ENCODE data around the gene COLEC12.

Gene COLEC12

DNA sequence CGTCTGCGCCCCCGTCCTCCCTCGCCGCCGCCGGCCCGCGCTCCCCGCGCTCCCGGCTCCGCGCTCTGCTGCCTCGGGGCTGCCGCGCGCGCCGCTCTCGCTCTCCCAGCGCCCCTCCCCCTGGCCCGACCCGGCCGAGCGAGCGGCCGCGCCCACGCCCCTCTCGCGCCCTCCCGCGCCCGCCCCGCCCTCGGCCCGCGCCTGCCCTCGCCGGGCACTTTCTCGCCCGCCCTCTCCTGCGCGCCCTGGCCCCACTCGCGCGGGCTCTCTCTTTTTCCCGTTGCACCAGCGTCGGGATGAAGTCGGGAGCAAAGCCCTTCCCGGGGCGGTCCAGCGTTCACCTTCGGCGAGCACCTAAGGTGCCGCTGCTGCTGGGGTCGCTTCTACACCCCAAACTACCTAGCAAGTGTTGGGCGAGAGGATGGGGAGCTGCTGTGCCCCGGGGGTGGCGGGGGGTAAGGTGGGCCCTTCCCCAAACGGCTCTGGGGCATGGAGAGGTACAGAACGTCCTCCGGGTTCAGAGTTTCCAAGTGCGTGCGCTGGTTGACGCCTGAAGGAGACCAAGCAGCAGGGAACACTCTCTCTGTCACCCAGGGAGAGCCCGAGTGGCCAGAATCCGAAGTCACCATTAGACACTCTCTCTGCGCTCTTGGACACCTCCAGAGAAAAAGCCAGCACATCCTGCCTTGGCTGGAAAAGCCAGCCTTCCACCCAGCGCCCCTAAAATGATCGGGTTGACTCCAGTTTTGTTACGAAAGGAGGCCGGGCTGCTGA, at the start of gene COLEC12:
TSS of gene COLEC12 (minus strand) at position 70 of the 774 bp plus-strand sequence. CDS start 187 bp downstream, outside the sequence.
- H3K9ac ChIP-seq (ENCODE audit: low read depth, low read length, poor library complexity, severe bottlenecking) = no peak within 1 kb of the TSS
- TF ChIP-seq, protein P1, sequence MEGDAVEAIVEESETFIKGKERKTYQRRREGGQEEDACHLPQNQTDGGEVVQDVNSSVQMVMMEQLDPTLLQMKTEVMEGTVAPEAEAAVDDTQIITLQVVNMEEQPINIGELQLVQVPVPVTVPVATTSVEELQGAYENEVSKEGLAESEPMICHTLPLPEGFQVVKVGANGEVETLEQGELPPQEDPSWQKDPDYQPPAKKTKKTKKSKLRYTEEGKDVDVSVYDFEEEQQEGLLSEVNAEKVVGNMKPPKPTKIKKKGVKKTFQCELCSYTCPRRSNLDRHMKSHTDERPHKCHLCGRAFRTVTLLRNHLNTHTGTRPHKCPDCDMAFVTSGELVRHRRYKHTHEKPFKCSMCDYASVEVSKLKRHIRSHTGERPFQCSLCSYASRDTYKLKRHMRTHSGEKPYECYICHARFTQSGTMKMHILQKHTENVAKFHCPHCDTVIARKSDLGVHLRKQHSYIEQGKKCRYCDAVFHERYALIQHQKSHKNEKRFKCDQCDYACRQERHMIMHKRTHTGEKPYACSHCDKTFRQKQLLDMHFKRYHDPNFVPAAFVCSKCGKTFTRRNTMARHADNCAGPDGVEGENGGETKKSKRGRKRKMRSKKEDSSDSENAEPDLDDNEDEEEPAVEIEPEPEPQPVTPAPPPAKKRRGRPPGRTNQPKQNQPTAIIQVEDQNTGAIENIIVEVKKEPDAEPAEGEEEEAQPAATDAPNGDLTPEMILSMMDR (conservative IDR thresholded peaks at IDR 0.05; ENCODE audit: low read length) = no peak
- no peak for TF ChIP-seq EZH2phosphoT487 (IDR thresholded peaks at IDR 0.05; ENCODE audit: borderline replicate concordance)
- no peaks in the 10 kb centered on the region for H4K20me1 ChIP-seq (ENCODE audit: insufficient read depth, low read length, poor library complexity, severe bottlenecking)
- no peaks in the 10 kb centered on the region for H3K9me2 ChIP-seq (replicated peaks; ENCODE audit: low read depth, low read length)
- H3K4me3 ChIP-seq (ENCODE audit: low read length, poor library complexity, severe bottlenecking) = no peak within 1 kb of the TSS
- H3K4me2 ChIP-seq (ENCODE audit: low read depth, low read length, poor library complexity, severe bottlenecking) = no peak within 1 kb of the TSS
- no peaks in the 10 kb centered on the region for H3K27me3 ChIP-seq (ENCODE audit: insufficient read depth, low read length, poor library complexity, severe bottlenecking)
- no peaks in the 10 kb centered on the region for H3K36me3 ChIP-seq (ENCODE audit: insufficient read depth, low read length)
- H3K4me1 ChIP-seq (ENCODE audit: insufficient read depth, low read length, poor library complexity, severe bottlenecking) = no peaks in the 10 kb centered on the region
- no peak within 1 kb of the TSS for H2AFZ ChIP-seq (ENCODE audit: low read length)
- no peaks in the 10 kb centered on the region for H3F3A ChIP-seq (ENCODE audit: low read depth)
- peaks cover 6% of the 10 kb centered on the region; the same call in 1 of the 2 replicates for H3K9me3 ChIP-seq (ENCODE audit: insufficient read depth, low read depth, low read length)
- H3K79me2 ChIP-seq (ENCODE audit: insufficient read depth, low read length) = no peaks in the 10 kb centered on the region

DNA sequence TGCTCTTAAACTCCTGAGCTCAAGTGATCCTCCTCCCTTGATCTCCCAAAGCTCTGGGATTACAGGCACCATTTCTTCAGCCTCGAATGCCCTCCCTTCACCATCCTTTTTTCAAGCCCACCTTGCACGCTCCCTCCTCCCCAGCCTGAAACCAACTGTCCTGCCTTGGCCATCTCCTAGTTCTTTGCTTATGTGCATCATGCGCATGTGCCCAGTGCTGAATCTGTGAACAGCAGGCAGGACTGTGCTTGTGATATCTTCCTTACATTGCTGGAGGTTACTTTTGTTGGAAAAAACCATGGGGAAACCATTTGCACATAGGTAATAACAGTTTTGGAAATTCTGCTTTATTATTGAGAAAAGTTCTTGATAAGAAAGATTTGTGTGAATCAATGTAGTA, 49.5 kb upstream of the COLEC12 start:
- TF ChIP-seq, protein P1 (conservative IDR thresholded peaks at IDR 0.05; ENCODE audit: low read length) = no peak
- no peak for TF ChIP-seq EZH2phosphoT487 (IDR thresholded peaks at IDR 0.05; ENCODE audit: borderline replicate concordance)
- no peaks in the 10 kb centered on the region for H3F3A ChIP-seq (ENCODE audit: low read depth)
- no peaks in the 10 kb centered on the region for H4K20me1 ChIP-seq (ENCODE audit: insufficient read depth, low read length, poor library complexity, severe bottlenecking)
- H3K9ac ChIP-seq (ENCODE audit: low read depth, low read length, poor library complexity, severe bottlenecking) = no peak overlapping the region
- H3K9me2 ChIP-seq (replicated peaks; ENCODE audit: low read depth, low read length) = no peaks in the 10 kb centered on the region
- no peaks in the 10 kb centered on the region for H3K36me3 ChIP-seq (ENCODE audit: insufficient read depth, low read length)
- no peaks in the 10 kb centered on the region for H3K79me2 ChIP-seq (ENCODE audit: insufficient read depth, low read length)
- no peak overlapping the region for H2AFZ ChIP-seq (ENCODE audit: low read length)
- H3K9me3 ChIP-seq (ENCODE audit: insufficient read depth, low read depth, low read length) = peaks cover 12% of the 10 kb centered on the region; the same call in 1 of the 2 replicates
- H3K27me3 ChIP-seq (ENCODE audit: insufficient read depth, low read length, poor library complexity, severe bottlenecking) = no peaks in the 10 kb centered on the region
- no peak overlapping the region for H3K4me3 ChIP-seq (ENCODE audit: low read length, poor library complexity, severe bottlenecking)
- no peaks in the 10 kb centered on the region for H3K4me1 ChIP-seq (ENCODE audit: insufficient read depth, low read length, poor library complexity, severe bottlenecking)
- H3K4me2 ChIP-seq (ENCODE audit: low read depth, low read length, poor library complexity, severe bottlenecking) = no peak overlapping the region

DNA sequence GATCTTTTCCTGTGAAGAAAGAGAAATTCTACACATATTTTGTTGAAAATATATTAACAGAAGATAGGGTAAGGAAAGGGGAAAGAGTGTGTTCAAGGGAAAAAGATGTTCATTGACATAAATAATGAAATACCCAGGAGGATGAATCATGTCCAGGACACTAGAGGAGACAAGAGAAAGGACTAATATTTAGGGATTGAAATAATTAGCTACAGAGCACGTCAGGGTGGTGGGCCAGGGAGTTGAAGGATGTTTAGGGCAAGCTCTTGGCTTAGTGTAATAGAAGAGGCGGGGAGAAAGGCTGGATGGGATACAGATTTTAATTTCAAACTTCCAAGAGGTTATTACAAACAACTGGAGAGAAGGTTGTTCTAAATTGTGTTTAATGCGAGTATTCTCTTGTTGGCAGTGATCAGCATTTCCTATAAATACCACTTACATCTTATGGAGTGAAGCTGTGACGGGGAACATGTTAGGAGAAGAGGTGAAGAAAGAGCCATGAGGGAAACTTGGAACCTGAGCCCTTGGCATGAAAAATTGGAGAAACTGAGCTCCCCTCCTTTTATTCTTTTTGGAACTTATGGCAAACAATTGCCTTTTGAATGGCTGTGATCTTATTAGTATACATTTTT, 43.1 kb upstream of the COLEC12 start:
- TF ChIP-seq EZH2phosphoT487 (IDR thresholded peaks at IDR 0.05; ENCODE audit: borderline replicate concordance) = no peak
- TF ChIP-seq, protein P1 (conservative IDR thresholded peaks at IDR 0.05; ENCODE audit: low read length) = no peak
- no peaks in the 10 kb centered on the region for H4K20me1 ChIP-seq (ENCODE audit: insufficient read depth, low read length, poor library complexity, severe bottlenecking)
- no peak overlapping the region for H3K4me3 ChIP-seq (ENCODE audit: low read length, poor library complexity, severe bottlenecking)
- no peak overlapping the region for H3K4me2 ChIP-seq (ENCODE audit: low read depth, low read length, poor library complexity, severe bottlenecking)
- no peak overlapping the region for H2AFZ ChIP-seq (ENCODE audit: low read length)
- no peaks in the 10 kb centered on the region for H3F3A ChIP-seq (ENCODE audit: low read depth)
- no peak overlapping the region for H3K9ac ChIP-seq (ENCODE audit: low read depth, low read length, poor library complexity, severe bottlenecking)
- H3K4me1 ChIP-seq (ENCODE audit: insufficient read depth, low read length, poor library complexity, severe bottlenecking) = no peaks in the 10 kb centered on the region
- no peaks in the 10 kb centered on the region for H3K9me2 ChIP-seq (replicated peaks; ENCODE audit: low read depth, low read length)
- H3K9me3 ChIP-seq (ENCODE audit: insufficient read depth, low read depth, low read length) = peaks cover 13% of the 10 kb centered on the region; the same call in 1 of the 2 replicates
- no peaks in the 10 kb centered on the region for H3K27me3 ChIP-seq (ENCODE audit: insufficient read depth, low read length, poor library complexity, severe bottlenecking)
- H3K79me2 ChIP-seq (ENCODE audit: insufficient read depth, low read length) = no peaks in the 10 kb centered on the region
- H3K36me3 ChIP-seq (ENCODE audit: insufficient read depth, low read length) = no peaks in the 10 kb centered on the region
